ENCODE data around the gene MAD2L1BP. TPM values are rescaled to one million over a fixed set of nuclear protein-coding genes. Genes with fewer than 3 reads are reported as not detected.
"Not testable (repeated sequence)": the region's sequence is repeated elsewhere in the genome, so short reads cannot be mapped to it uniquely, and the experiment has no call there.

The MAD2L1BP gene
- total RNA-seq, 1 experiment from 2014 or later = 36.6 TPM

DNA sequence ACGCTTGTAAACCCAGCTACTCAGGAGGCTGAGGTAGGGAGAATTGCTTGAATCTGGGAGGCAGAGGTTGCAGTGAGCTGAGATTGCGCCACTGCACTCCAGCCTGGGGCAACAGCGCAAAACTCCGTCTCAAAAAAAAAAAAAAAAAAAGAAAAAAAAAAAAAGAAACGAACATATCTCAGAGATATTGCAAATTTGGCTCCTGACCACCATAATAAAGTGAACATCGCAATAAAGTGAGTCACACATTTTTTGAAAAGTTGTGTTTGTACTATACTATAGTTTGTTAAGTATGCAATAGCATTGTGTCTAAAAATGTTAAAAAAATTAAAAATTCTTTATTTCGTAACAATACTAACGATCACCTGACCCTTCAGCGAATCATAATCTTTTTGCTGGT lies 22.5 kb downstream of the MAD2L1BP start (continued):
- TF ChIP-seq, protein P1, sequence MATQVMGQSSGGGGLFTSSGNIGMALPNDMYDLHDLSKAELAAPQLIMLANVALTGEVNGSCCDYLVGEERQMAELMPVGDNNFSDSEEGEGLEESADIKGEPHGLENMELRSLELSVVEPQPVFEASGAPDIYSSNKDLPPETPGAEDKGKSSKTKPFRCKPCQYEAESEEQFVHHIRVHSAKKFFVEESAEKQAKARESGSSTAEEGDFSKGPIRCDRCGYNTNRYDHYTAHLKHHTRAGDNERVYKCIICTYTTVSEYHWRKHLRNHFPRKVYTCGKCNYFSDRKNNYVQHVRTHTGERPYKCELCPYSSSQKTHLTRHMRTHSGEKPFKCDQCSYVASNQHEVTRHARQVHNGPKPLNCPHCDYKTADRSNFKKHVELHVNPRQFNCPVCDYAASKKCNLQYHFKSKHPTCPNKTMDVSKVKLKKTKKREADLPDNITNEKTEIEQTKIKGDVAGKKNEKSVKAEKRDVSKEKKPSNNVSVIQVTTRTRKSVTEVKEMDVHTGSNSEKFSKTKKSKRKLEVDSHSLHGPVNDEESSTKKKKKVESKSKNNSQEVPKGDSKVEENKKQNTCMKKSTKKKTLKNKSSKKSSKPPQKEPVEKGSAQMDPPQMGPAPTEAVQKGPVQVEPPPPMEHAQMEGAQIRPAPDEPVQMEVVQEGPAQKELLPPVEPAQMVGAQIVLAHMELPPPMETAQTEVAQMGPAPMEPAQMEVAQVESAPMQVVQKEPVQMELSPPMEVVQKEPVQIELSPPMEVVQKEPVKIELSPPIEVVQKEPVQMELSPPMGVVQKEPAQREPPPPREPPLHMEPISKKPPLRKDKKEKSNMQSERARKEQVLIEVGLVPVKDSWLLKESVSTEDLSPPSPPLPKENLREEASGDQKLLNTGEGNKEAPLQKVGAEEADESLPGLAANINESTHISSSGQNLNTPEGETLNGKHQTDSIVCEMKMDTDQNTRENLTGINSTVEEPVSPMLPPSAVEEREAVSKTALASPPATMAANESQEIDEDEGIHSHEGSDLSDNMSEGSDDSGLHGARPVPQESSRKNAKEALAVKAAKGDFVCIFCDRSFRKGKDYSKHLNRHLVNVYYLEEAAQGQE (IDR thresholded peaks at IDR 0.05; ENCODE audit: low read depth) = no peak
- TF ChIP-seq EZH2 (IDR thresholded peaks at IDR 0.05) (no peak), TCF7L2 (IDR thresholded peaks at IDR 0.05; ENCODE audit: borderline replicate concordance, extremely low read depth, insufficient read depth, insufficient read length) (no peak), YY1 (IDR thresholded peaks at IDR 0.05; ENCODE audit: extremely low read depth, insufficient replicate concordance, low read depth, low read length) (no peak), POLR2AphosphoS5 (IDR thresholded peaks at IDR 0.05; ENCODE audit: low read depth, low read length) (no peak), ZNF274 (IDR thresholded peaks at IDR 0.05; ENCODE audit: low read depth, low read length) (no peak), SIN3A (IDR thresholded peaks at IDR 0.05; ENCODE audit: low read depth) (no peak), RAD21 (IDR thresholded peaks at IDR 0.05; ENCODE audit: low read depth) (no peak), CEBPB (IDR thresholded peaks at IDR 0.05; ENCODE audit: low read depth) (no peak)
- TF ChIP-seq, protein P2, sequence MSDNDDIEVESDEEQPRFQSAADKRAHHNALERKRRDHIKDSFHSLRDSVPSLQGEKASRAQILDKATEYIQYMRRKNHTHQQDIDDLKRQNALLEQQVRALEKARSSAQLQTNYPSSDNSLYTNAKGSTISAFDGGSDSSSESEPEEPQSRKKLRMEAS (IDR thresholded peaks at IDR 0.05) = no peak
- TF ChIP-seq, protein P3, sequence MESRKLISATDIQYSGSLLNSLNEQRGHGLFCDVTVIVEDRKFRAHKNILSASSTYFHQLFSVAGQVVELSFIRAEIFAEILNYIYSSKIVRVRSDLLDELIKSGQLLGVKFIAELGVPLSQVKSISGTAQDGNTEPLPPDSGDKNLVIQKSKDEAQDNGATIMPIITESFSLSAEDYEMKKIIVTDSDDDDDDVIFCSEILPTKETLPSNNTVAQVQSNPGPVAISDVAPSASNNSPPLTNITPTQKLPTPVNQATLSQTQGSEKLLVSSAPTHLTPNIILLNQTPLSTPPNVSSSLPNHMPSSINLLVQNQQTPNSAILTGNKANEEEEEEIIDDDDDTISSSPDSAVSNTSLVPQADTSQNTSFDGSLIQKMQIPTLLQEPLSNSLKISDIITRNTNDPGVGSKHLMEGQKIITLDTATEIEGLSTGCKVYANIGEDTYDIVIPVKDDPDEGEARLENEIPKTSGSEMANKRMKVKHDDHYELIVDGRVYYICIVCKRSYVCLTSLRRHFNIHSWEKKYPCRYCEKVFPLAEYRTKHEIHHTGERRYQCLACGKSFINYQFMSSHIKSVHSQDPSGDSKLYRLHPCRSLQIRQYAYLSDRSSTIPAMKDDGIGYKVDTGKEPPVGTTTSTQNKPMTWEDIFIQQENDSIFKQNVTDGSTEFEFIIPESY (IDR thresholded peaks at IDR 0.05; ENCODE audit: extremely low read depth, insufficient replicate concordance, low read length) = no peak

DNA sequence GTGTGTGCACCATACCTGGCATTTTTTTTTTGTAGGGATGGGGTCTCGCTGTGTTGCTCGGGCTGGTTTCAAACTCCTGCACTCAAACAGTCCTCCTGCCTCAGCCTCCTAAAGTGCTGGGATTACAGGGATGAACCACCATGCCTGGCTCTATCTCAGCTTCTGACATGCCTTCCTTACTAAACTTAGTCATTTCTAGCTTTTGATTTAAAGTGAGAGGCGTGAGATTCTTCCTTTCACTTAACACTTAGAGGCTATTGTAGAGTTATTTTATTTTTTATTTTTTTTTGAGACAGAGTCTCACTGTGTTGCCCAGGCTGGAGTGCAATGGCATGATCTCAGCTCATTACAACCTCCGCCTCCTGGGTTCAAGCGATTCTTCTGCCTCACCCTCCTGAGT lies 27.3 kb downstream of the MAD2L1BP start:
- H4K20me1 ChIP-seq (ENCODE audit: insufficient read depth); H3K36me3 ChIP-seq (ENCODE audit: control insufficient read depth in 1 of 2, insufficient read depth in 2 of 2, low read length in 2 of 2); H3K4me2 ChIP-seq (ENCODE audit: low read length); intact Hi-C loops (cut with micrococcal nuclease); ATAC-seq; POLR2A ChIA-PET; H3K9ac ChIP-seq (ENCODE audit: low read length); DNase-seq (ENCODE audit: low read depth, low spot score); H3K9me2 ChIP-seq (ENCODE audit: insufficient read depth); RAD21 ChIA-PET (ENCODE audit: low non-redundant PET in 1 of 2, low total read pairs in 2 of 2, uncharacterized antibody in 2 of 2, unreplicated experiment in 2 of 2); H3K79me2 ChIP-seq (ENCODE audit: insufficient read depth, low read length); CTCF ChIA-PET; H2AFZ ChIP-seq (ENCODE audit: low read depth, low read length, poor library complexity, severe bottlenecking); H3K27me3 ChIP-seq (ENCODE audit: insufficient read depth, low read length); H3K9me3 ChIP-seq (ENCODE audit: control insufficient read depth in 1 of 2, insufficient read depth in 1 of 2, low read depth in 1 of 2, low read length in 2 of 2); BruUV-seq (replicated peaks); H3K4me3 ChIP-seq (replicated peaks in 1 of 2; ENCODE audit: low read depth in 1 of 2, low read length in 2 of 2); H3K27ac ChIP-seq (ENCODE audit: low read depth, low read length): not testable (repeated sequence)
- peaks cover 5 to 26% of the 10 kb centered on the region in 2 experiments for H3K4me1 ChIP-seq (ENCODE audit: control insufficient read depth in 1 of 2, insufficient read depth in 2 of 2, low read length in 2 of 2)
